ENCODE results near the gene INTS6. TPM values are rescaled to one million over a fixed set of nuclear protein-coding genes. Genes with fewer than 3 reads are reported as not detected.

INTS6 gene
- total RNA-seq, 2 donors from 2014 or later: 40.0 to 53.1 TPM

DNA sequence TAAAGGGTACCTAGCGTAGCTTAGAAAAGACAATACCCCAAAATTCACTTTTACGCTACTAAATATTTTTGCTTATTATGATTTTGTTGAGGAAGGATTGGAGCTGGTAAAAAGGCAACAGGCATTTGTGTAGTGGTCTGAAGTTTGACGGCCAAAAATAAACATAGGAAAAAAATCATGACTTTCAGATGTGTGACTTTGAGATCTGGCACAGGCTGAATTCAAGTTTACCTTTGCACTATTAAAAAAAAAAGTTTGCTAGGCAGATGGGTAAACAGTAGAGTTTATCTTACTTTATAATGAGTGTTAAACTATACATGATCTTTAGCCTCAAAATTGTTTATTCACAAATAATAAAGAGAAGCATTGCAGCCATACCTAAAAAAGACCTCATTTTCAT lies 24.3 kb upstream of the INTS6 start:
- Histone ChIP-seq H3K9me3 (no peaks in the 10 kb centered on the region), H3K27ac (peak overlapping the region in 3 of 4 donors; percentile 2 to 49 (median 33)), H3K27me3 (no peaks in the 10 kb centered on the region), H3K4me1 (peaks cover 22% of the 10 kb centered on the region), H3K36me3 (replicated peaks in 1 of 2; ENCODE audit: insufficient read depth in 1 of 2, low read depth in 2 of 2) (no peaks in the 10 kb centered on the region), H3K4me3 (no peak overlapping the region)
- 27 to 40% methylated on average over 3 of the region's 3 CpGs for WGBS, 2 donors
- DNase-seq (no peak), ATAC-seq (peak; percentile 48)
- intact Hi-C loops (cut with DNase I): no loop called here
- TF ChIP-seq, protein P1, sequence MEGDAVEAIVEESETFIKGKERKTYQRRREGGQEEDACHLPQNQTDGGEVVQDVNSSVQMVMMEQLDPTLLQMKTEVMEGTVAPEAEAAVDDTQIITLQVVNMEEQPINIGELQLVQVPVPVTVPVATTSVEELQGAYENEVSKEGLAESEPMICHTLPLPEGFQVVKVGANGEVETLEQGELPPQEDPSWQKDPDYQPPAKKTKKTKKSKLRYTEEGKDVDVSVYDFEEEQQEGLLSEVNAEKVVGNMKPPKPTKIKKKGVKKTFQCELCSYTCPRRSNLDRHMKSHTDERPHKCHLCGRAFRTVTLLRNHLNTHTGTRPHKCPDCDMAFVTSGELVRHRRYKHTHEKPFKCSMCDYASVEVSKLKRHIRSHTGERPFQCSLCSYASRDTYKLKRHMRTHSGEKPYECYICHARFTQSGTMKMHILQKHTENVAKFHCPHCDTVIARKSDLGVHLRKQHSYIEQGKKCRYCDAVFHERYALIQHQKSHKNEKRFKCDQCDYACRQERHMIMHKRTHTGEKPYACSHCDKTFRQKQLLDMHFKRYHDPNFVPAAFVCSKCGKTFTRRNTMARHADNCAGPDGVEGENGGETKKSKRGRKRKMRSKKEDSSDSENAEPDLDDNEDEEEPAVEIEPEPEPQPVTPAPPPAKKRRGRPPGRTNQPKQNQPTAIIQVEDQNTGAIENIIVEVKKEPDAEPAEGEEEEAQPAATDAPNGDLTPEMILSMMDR (IDR thresholded peaks at IDR 0.05): no peak
- TF ChIP-seq POLR2A (IDR thresholded peaks at IDR 0.05): no peak

DNA sequence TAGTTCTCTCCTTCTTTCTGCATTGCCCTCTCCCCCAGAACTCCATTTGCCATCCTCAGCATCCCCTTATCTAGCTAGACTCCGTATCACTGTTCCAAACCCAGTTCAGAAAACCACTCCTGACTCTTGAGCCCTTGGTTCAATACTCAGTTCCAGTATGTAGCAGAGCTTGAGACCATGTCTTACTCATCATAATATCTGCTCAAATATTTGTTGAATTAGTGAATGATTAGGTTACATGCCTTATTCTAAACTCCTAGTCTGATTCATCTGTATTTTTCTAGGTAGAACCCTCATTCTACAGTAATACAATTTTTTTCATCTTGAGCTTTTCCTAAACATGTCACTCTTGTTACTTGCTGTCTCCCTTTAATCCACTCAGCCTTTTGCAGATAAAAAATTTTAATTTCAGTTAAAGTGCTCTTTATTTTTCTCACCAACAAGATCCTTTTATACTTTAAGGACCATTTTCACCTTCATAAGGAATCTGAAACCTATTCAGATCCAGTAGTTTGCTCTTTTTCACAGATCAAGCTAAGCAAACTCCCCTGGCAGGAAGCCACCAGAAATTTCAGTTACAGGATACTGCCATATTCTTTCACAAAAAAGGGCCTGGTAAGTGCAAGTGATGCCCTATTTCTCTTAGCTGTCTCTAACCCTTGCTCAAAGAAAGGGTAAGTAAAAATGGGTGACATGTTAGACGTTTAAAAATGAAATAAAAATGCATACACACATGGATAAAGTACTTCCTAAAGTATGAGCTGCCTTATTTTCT lies 23.1 kb upstream of the INTS6 start:
- no peak for TF ChIP-seq POLR2A (IDR thresholded peaks at IDR 0.05)
- TF ChIP-seq, protein P1 (IDR thresholded peaks at IDR 0.05): no peak
- WGBS, 2 donors: 54 to 63% methylated on average over 2 of the region's 2 CpGs
- Histone ChIP-seq H3K4me1 (peaks cover 22% of the 10 kb centered on the region), H3K9me3 (no peaks in the 10 kb centered on the region), H3K4me3 (no peak overlapping the region), H3K27me3 (no peaks in the 10 kb centered on the region), H3K27ac (peak overlapping the region in 1 of 4 donors; percentile 49), H3K36me3 (replicated peaks in 1 of 2; ENCODE audit: insufficient read depth in 1 of 2, low read depth in 2 of 2) (no peaks in the 10 kb centered on the region)
- no peak for ATAC-seq
- DNase-seq: peak in 1 of 4 donors; percentile 12
- intact Hi-C loops (cut with DNase I): no loop called here

DNA sequence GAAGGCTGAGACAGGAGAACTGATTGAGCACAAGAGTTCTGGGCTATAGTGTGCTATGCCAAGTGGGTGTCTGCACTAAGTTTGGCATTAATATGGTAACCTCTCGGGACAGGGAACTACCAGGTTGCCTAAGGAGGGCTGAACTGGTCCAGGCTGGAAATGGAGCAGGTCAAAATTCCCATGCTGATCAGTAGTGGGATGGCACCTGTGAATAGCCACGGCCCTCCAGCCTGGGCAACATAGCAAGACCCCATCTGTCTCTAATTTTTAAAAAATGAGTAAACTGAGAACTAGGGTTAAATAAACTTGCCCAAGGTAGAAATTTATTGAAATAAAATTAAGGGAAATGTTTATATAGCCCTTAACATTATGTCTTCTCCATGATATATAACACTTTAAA lies 17.0 kb upstream of the INTS6 start:
- Histone ChIP-seq H3K27ac (no peak overlapping the region), H3K4me3 (no peak overlapping the region), H3K36me3 (replicated peaks in 1 of 2; ENCODE audit: insufficient read depth in 1 of 2, low read depth in 2 of 2) (no peaks in the 10 kb centered on the region), H3K9me3 (no peaks in the 10 kb centered on the region), H3K27me3 (no peaks in the 10 kb centered on the region), H3K4me1 (no peaks in the 10 kb centered on the region)
- intact Hi-C loops (cut with DNase I): no loop called here
- TF ChIP-seq, protein P1 (IDR thresholded peaks at IDR 0.05): no peak
- TF ChIP-seq POLR2A (IDR thresholded peaks at IDR 0.05): no peak
- ATAC-seq: no peak
- 97 to 100% methylated on average over 2 of the region's 2 CpGs for WGBS, 2 donors
- DNase-seq: no peak

DNA sequence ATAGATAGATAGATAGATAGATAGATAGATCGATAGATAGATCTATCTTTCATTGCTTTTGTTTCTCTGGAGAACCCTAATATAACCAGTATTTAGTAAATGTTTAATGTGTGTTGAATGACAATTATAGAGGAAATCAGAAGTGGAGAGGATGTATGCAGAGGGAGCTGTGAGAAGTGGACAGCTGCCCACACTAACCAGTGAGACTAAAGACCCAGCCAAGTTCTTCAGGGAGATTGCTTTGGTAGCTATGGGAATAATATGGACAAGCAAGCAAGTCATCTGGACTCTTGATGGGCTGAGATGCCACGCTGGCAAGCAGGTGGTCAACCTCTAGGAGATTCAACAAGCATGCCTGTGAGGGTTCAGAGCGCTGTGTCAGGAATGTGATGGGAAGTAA lies 14.9 kb upstream of the INTS6 start:
- no peak for ATAC-seq

More for the DNA sequence above, 14.9 kb upstream of the INTS6 start:
- Histone ChIP-seq H3K36me3 (replicated peaks in 1 of 2; ENCODE audit: insufficient read depth in 1 of 2, low read depth in 2 of 2) (no peaks in the 10 kb centered on the region), H3K27me3 (no peaks in the 10 kb centered on the region), H3K27ac (no peak overlapping the region), H3K9me3 (no peaks in the 10 kb centered on the region), H3K4me3 (no peak overlapping the region), H3K4me1 (no peaks in the 10 kb centered on the region)
- TF ChIP-seq, protein P1 (IDR thresholded peaks at IDR 0.05): no peak
- no peak for TF ChIP-seq POLR2A (IDR thresholded peaks at IDR 0.05)
- peak in 3 of 4 donors; percentile 20 to 46 (median 38) for DNase-seq
- WGBS, 2 donors: 59 to 60% methylated on average over 3 of the region's 3 CpGs
- intact Hi-C loops (cut with DNase I): no loop called here
